Measurements from ENCODE around the gene DEFB126. TPM values are rescaled to one million over a fixed set of nuclear protein-coding genes. Genes with fewer than 3 reads are reported as not detected.

DEFB126 gene
- total RNA-seq, 1 experiment from 2014 or later: not detected

- ATAC-seq (no peak), DNase-seq (ENCODE audit: low read depth, low spot score) (no peak)
- POLR2A ChIA-PET: no interaction called here
- H3K27me3 ChIP-seq (ENCODE audit: control insufficient read depth, insufficient read depth, low read length): peaks cover 22% of the 10 kb centered on the region
- no peaks in the 10 kb centered on the region for H3K9me3 ChIP-seq (ENCODE audit: control insufficient read depth, insufficient read depth, low read depth, low read length)
- H3K4me1 ChIP-seq (ENCODE audit: control insufficient read depth, insufficient read depth, low read length): no peaks in the 10 kb centered on the region
- CTCF ChIA-PET: no interaction called here
- H3K4me3 ChIP-seq (ENCODE audit: low read depth in 2 of 2, low read length in 2 of 2): no peak overlapping the region
- H3K36me3 ChIP-seq (ENCODE audit: control insufficient read depth, insufficient read depth, low read length): no peaks in the 10 kb centered on the region
- no peak overlapping the region for H3K27ac ChIP-seq (ENCODE audit: low read length)
- in situ Hi-C loops (cut with HindIII; ENCODE audit: low pct_unique_long_range_greater_than_20kb, low sequenced_read_pairs) (no loop called here), intact Hi-C loops (cut with micrococcal nuclease; ENCODE audit: unreplicated experiment) (no loop called here)
- no TSS peak for BruUV-seq (replicated peaks)
- no peak for TF ChIP-seq TCF7L2 (IDR thresholded peaks at IDR 0.05; ENCODE audit: low read depth, low read length)
- TF ChIP-seq, protein P1, sequence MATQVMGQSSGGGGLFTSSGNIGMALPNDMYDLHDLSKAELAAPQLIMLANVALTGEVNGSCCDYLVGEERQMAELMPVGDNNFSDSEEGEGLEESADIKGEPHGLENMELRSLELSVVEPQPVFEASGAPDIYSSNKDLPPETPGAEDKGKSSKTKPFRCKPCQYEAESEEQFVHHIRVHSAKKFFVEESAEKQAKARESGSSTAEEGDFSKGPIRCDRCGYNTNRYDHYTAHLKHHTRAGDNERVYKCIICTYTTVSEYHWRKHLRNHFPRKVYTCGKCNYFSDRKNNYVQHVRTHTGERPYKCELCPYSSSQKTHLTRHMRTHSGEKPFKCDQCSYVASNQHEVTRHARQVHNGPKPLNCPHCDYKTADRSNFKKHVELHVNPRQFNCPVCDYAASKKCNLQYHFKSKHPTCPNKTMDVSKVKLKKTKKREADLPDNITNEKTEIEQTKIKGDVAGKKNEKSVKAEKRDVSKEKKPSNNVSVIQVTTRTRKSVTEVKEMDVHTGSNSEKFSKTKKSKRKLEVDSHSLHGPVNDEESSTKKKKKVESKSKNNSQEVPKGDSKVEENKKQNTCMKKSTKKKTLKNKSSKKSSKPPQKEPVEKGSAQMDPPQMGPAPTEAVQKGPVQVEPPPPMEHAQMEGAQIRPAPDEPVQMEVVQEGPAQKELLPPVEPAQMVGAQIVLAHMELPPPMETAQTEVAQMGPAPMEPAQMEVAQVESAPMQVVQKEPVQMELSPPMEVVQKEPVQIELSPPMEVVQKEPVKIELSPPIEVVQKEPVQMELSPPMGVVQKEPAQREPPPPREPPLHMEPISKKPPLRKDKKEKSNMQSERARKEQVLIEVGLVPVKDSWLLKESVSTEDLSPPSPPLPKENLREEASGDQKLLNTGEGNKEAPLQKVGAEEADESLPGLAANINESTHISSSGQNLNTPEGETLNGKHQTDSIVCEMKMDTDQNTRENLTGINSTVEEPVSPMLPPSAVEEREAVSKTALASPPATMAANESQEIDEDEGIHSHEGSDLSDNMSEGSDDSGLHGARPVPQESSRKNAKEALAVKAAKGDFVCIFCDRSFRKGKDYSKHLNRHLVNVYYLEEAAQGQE (IDR thresholded peaks at IDR 0.05; ENCODE audit: insufficient read depth in 1 of 2, low read depth in 2 of 2, low read length in 1 of 2): no peak
- no peak for TF ChIP-seq SIN3A (IDR thresholded peaks at IDR 0.05; ENCODE audit: borderline replicate concordance, insufficient read depth, low read depth, low read length)
- no peak for TF ChIP-seq POLR2AphosphoS5 (IDR thresholded peaks at IDR 0.05; ENCODE audit: low read depth, low read length)
- TF ChIP-seq, protein P2, sequence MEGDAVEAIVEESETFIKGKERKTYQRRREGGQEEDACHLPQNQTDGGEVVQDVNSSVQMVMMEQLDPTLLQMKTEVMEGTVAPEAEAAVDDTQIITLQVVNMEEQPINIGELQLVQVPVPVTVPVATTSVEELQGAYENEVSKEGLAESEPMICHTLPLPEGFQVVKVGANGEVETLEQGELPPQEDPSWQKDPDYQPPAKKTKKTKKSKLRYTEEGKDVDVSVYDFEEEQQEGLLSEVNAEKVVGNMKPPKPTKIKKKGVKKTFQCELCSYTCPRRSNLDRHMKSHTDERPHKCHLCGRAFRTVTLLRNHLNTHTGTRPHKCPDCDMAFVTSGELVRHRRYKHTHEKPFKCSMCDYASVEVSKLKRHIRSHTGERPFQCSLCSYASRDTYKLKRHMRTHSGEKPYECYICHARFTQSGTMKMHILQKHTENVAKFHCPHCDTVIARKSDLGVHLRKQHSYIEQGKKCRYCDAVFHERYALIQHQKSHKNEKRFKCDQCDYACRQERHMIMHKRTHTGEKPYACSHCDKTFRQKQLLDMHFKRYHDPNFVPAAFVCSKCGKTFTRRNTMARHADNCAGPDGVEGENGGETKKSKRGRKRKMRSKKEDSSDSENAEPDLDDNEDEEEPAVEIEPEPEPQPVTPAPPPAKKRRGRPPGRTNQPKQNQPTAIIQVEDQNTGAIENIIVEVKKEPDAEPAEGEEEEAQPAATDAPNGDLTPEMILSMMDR (IDR thresholded peaks at IDR 0.05): no peak
These were observed 38.9 kb upstream of the DEFB126 start for GRCh38 chr20:103456-103855.

- in situ Hi-C loops (cut with HindIII; ENCODE audit: low pct_unique_long_range_greater_than_20kb, low sequenced_read_pairs): no loop called here
- no peak overlapping the region for H3K27ac ChIP-seq (ENCODE audit: low read length)
- H3K36me3 ChIP-seq (ENCODE audit: control insufficient read depth, insufficient read depth, low read length): no peaks in the 10 kb centered on the region
- no TSS peak for BruUV-seq (replicated peaks)
- H3K27me3 ChIP-seq (ENCODE audit: control insufficient read depth, insufficient read depth, low read length): peaks cover 3% of the 10 kb centered on the region; the same call in 1 of the 2 replicates
- ATAC-seq (no peak), DNase-seq (ENCODE audit: low read depth, low spot score) (no peak)
- no peak overlapping the region for H3K4me3 ChIP-seq (ENCODE audit: low read depth in 2 of 2, low read length in 2 of 2)
- intact Hi-C loops (cut with micrococcal nuclease; ENCODE audit: unreplicated experiment): no loop called here
- ChIA-PET CTCF (no interaction called here), POLR2A (no interaction called here)
- no peaks in the 10 kb centered on the region for H3K9me3 ChIP-seq (ENCODE audit: control insufficient read depth, insufficient read depth, low read depth, low read length)
- TF ChIP-seq POLR2AphosphoS5 (IDR thresholded peaks at IDR 0.05; ENCODE audit: low read depth, low read length): no peak
- no peak for TF ChIP-seq TCF7L2 (IDR thresholded peaks at IDR 0.05; ENCODE audit: low read depth, low read length)
- TF ChIP-seq, protein P2 (IDR thresholded peaks at IDR 0.05): no peak
- no peak for TF ChIP-seq SIN3A (IDR thresholded peaks at IDR 0.05; ENCODE audit: borderline replicate concordance, insufficient read depth, low read depth, low read length)
- TF ChIP-seq, protein P1 (IDR thresholded peaks at IDR 0.05; ENCODE audit: insufficient read depth in 1 of 2, low read depth in 2 of 2, low read length in 1 of 2): no peak
- H3K4me1 ChIP-seq (ENCODE audit: control insufficient read depth, insufficient read depth, low read length): no peaks in the 10 kb centered on the region
These were observed 30.0 kb upstream of the DEFB126 start for GRCh38 chr20:112396-112795.

Measured in Panc1 (cell line).